ENCODE data around the gene HSPH1.
"Not testable (repeated sequence)": the region's sequence is repeated elsewhere in the genome, so short reads cannot be mapped to it uniquely, and the experiment has no call there.

HSPH1 gene

GRCh38 chr13:31122544-31123260 lies 39.0 kb downstream of the HSPH1 start:
- DNase-seq, result no peak

- DNase-seq, result no peak
These were observed 39.6 kb downstream of the HSPH1 start for GRCh38 chr13:31122143-31122542.

GRCh38 chr13:31121379-31122140 lies 40.1 kb downstream of the HSPH1 start:
- no peak for DNase-seq

GRCh38 chr13:31119966-31120700 lies 41.6 kb downstream of the HSPH1 start:
- no peak for DNase-seq

GRCh38 chr13:31119526-31119925 lies 42.2 kb downstream of the HSPH1 start:
- no peak for DNase-seq

GRCh38 chr13:31116224-31116623 lies 45.5 kb downstream of the HSPH1 start:
- no peak for DNase-seq

- DNase-seq, result no peak
These were observed 46.1 kb downstream of the HSPH1 start for GRCh38 chr13:31115616-31116015.

- DNase-seq, result no peak
These were observed 47.1 kb downstream of the HSPH1 start for GRCh38 chr13:31114641-31115040.

- DNase-seq, result no peak
These were observed 50.6 kb downstream of the HSPH1 start for GRCh38 chr13:31111136-31111535.

GRCh38 chr13:31110617-31111016 lies 51.1 kb downstream of the HSPH1 start:
- DNase-seq, result no peak

GRCh38 chr13:31110169-31110568 lies 51.5 kb downstream of the HSPH1 start:
- no peak for DNase-seq

GRCh38 chr13:31107109-31107508 lies 54.6 kb downstream of the HSPH1 start:
- DNase-seq, result no peak

- DNase-seq, result no peak
These were observed 55.8 kb downstream of the HSPH1 start for GRCh38 chr13:31105856-31106255.

GRCh38 chr13:31105020-31105795 lies 56.5 kb downstream of the HSPH1 start:
- no peak for DNase-seq

- no peak for DNase-seq
These were observed 58.8 kb downstream of the HSPH1 start for GRCh38 chr13:31102905-31103304.

- no peak for DNase-seq
These were observed 60.1 kb downstream of the HSPH1 start for GRCh38 chr13:31101472-31102170.

- no peak for DNase-seq
These were observed 61.0 kb downstream of the HSPH1 start for GRCh38 chr13:31100721-31101120.

- DNase-seq, result not testable (repeated sequence)
These were observed 63.7 kb downstream of the HSPH1 start for GRCh38 chr13:31097911-31098434.

GRCh38 chr13:31096654-31097302 lies 64.9 kb downstream of the HSPH1 start:
- no peak for DNase-seq

GRCh38 chr13:31094331-31095015 lies 67.2 kb downstream of the HSPH1 start:
- DNase-seq, result no peak

Data from NCI-H446 treated with DMSO at 0.1 percent for 48 hours (cell line).